BJ (cell line): Measurements from ENCODE around the gene WNT2B. TPM values are rescaled to one million over a fixed set of nuclear protein-coding genes. Genes with fewer than 3 reads are reported as not detected.
"Not testable (repeated sequence)": the region's sequence is repeated elsewhere in the genome, so short reads cannot be mapped to it uniquely, and the experiment has no call there.

Source experiments
- CTCF ChIA-PET: fragments of 350-600 bp; formaldehyde crosslinking; extraction: SDS; loops from one replicate; lab custom pipeline; 2021; ENCODE audit warnings: antibody characterized with exemption, inconsistent platforms; lab: Yijun Ruan, JAX
- POLR2A ChIA-PET: fragments of 300-600 bp; sonication (Branson Sonifier 250); formaldehyde crosslinking; extraction: SDS; loops from one replicate; lab custom pipeline; 2021; ENCODE audit warnings: antibody characterized with exemption; lab: Charles Lee
- DNase-seq: peaks from one replicate; pipeline ENCODE4 v3.0.0-alpha.2; 2011; ENCODE audit warnings: low read depth
- H3K27me3 ChIP-seq: 2 replicates; pipeline ENCODE4 v1.6.0; 2011; ENCODE audit warnings: low read length; ENCODE audit not compliant: control insufficient read depth, insufficient read depth
- H3K36me3 ChIP-seq: 2 replicates; pipeline ENCODE4 v1.5.1; 2011; ENCODE audit warnings: low read length; ENCODE audit not compliant: control insufficient read depth, insufficient read depth
- H3K4me3 ChIP-seq: 2 replicates; pipeline ENCODE4 v1.5.1; 2011; ENCODE audit warnings: low read depth, mild to moderate bottlenecking, control low read depth, low read length
- CTCF ChIP-seq: IDR thresholded peaks from 2 replicates; pipeline ENCODE4 v1.5.1; 2011; ENCODE audit warnings: low read depth, mild to moderate bottlenecking, control low read depth, inconsistent platforms, low read length, moderate library complexity; ENCODE audit not compliant: insufficient read depth
- polyA plus RNA-seq: library from polyadenylated mRNA; depleted of rRNA; stranded (reverse); fragments of >200 nt; gene quantifications from 2 replicates; pipeline ENCODE4 v1.2.3, GENCODE V29; 2011

Gene WNT2B
- polyA plus RNA-seq, 1 experiment = 3.1 TPM

GRCh38 chr1:112478314-112478713, 30.5 kb upstream of the WNT2B start:
- ChIA-PET POLR2A (no interaction called here), CTCF (interaction anchor here (0.8 kb wide), 1 partner anchor 195 kb away, joined by 3 read pairs; no protein-coding TSS in a partner anchor)
- DNase-seq = no peak
- Histone ChIP-seq H3K27me3 (no peaks in the 10 kb centered on the region), H3K36me3 (no peaks in the 10 kb centered on the region), H3K4me3 (no peak overlapping the region)
- no peak for TF ChIP-seq CTCF

- POLR2A ChIA-PET, DNase-seq, H3K36me3 ChIP-seq, H3K27me3 ChIP-seq, H3K4me3 ChIP-seq: not testable (repeated sequence)
- CTCF ChIA-PET = interaction anchor here (0.9 to 1.0 kb wide), 2 partner anchors 16 to 95 kb away, joined by 3 to 8 read pairs; no protein-coding TSS in a partner anchor
Observed at GRCh38 chr1:112486063-112486462, 22.7 kb upstream of the WNT2B start.

- H3K36me3 ChIP-seq, H3K27me3 ChIP-seq, DNase-seq, H3K4me3 ChIP-seq: not testable (repeated sequence)
- ChIA-PET CTCF (interaction anchor here (1.7 kb wide), 1 partner anchor 12 kb away, joined by 6 read pairs; no protein-coding TSS in a partner anchor), POLR2A (interaction anchor here (0.6 kb wide), 1 partner anchor 131 kb away, joined by 7 read pairs; no protein-coding TSS in a partner anchor)
Observed at GRCh38 chr1:112487686-112488085, 21.1 kb upstream of the WNT2B start.

- no peak for TF ChIP-seq CTCF
- H3K4me3 ChIP-seq = no peak overlapping the region
- DNase-seq = no peak
- CTCF ChIA-PET = interaction anchor here (1.7 kb wide), 1 partner anchor 12 kb away, joined by 6 read pairs; no protein-coding TSS in a partner anchor
- POLR2A ChIA-PET = interaction anchor here (0.6 kb wide), 1 partner anchor 130 kb away, joined by 7 read pairs; no protein-coding TSS in a partner anchor
- H3K36me3 ChIP-seq = no peaks in the 10 kb centered on the region
- H3K27me3 ChIP-seq = no peaks in the 10 kb centered on the region
Observed at GRCh38 chr1:112488141-112488540, 20.6 kb upstream of the WNT2B start.

- Histone ChIP-seq H3K36me3 (no peaks in the 10 kb centered on the region), H3K27me3 (no peaks in the 10 kb centered on the region), H3K4me3 (no peak overlapping the region)
- ChIA-PET CTCF (interaction anchor here (1.2 to 1.6 kb wide), 3 partner anchors 10 to 101 kb away, joined by 6 to 11 read pairs (median 6); no protein-coding TSS in a partner anchor), POLR2A (interaction anchor here (0.6 kb wide), 1 partner anchor 45 kb away, joined by 3 read pairs; no protein-coding TSS in a partner anchor)
- no peak for DNase-seq
- TF ChIP-seq CTCF = no peak
Observed at GRCh38 chr1:112492076-112492475, 16.7 kb upstream of the WNT2B start.

GRCh38 chr1:112493351-112493750, 15.4 kb upstream of the WNT2B start:
- Histone ChIP-seq H3K27me3 (no peaks in the 10 kb centered on the region), H3K4me3 (no peak overlapping the region), H3K36me3 (no peaks in the 10 kb centered on the region)
- ChIA-PET CTCF (interaction anchor here (1.6 kb wide), 1 partner anchor 102 kb away, joined by 6 read pairs; no protein-coding TSS in a partner anchor), POLR2A (no interaction called here)
- no peak for DNase-seq
- TF ChIP-seq CTCF = no peak
